Ishikawa (cell line): Measurements from ENCODE around the gene DMAC2.

ENCODE experiments used
- CREB1 ChIP-seq: IDR thresholded peaks from 2 replicates; pipeline ENCODE4 v1.6.1; 2012; ENCODE audit warnings: low read depth
- EGR1 ChIP-seq: IDR thresholded peaks from 2 replicates; pipeline ENCODE4 v1.6.1; 2012
- EP300 ChIP-seq: IDR thresholded peaks from 2 replicates; pipeline ENCODE4 v1.6.1; 2012; ENCODE audit warnings: borderline replicate concordance
- FOXM1 ChIP-seq: IDR thresholded peaks from 2 replicates; pipeline ENCODE4 v1.6.1; 2012; ENCODE audit warnings: low read depth, borderline replicate concordance
- MAX ChIP-seq: IDR thresholded peaks from 2 replicates; pipeline ENCODE4 v1.6.1; 2012
- NFIC ChIP-seq: IDR thresholded peaks from 2 replicates; pipeline ENCODE4 v1.6.1; 2012
- RAD21 ChIP-seq: IDR thresholded peaks from 2 replicates; pipeline ENCODE4 v1.6.1; 2012; ENCODE audit warnings: low read depth
- TEAD4 ChIP-seq: IDR thresholded peaks from 2 replicates; pipeline ENCODE4 v1.6.1; 2012
- USF1 ChIP-seq: IDR thresholded peaks from 2 replicates; pipeline ENCODE4 v1.6.1; 2012
- YY1 ChIP-seq: IDR thresholded peaks from 2 replicates; pipeline ENCODE4 v1.6.1; 2012; ENCODE audit warnings: low read depth
- ZBTB7A ChIP-seq: IDR thresholded peaks from 2 replicates; pipeline ENCODE4 v1.6.1; 2012; ENCODE audit warnings: low read depth

GRCh38 chr19:41421314-41421713, 18.4 kb downstream of the DMAC2 start:
- no peak for TF ChIP-seq EP300
- no peak for TF ChIP-seq NFIC
- TF ChIP-seq CREB1, result no peak
- no peak for TF ChIP-seq MAX
- no peak for TF ChIP-seq YY1
- TF ChIP-seq FOXM1, result no peak
- TF ChIP-seq TEAD4, result no peak
- TF ChIP-seq USF1, result no peak
- TF ChIP-seq ZBTB7A, result no peak
- no peak for TF ChIP-seq RAD21
- TF ChIP-seq EGR1, result no peak
